Right atrium auricular region (tissue), 2 donors: ENCODE results near the gene PDIK1L. TPM values are rescaled to one million over a fixed set of nuclear protein-coding genes. Genes with fewer than 3 reads are reported as not detected.

ENCODE experiments used
- DNase-seq: peaks from one replicate; pipeline ENCODE4 v3.0.0-alpha.2; 2019; ENCODE audit warnings: low spot score
- H3K27ac ChIP-seq, 2 donors: fragments of 200-600 bp; sonication (generic); 1 replicate in 1 of 2; 2 replicates in 1 of 2; pipeline ENCODE4 v1.5.1; 2016 to 2019
- H3K27me3 ChIP-seq, 2 donors: fragments of 200-600 bp; sonication (generic); one replicate each; pipeline versions ENCODE4 v1.5.1 to v1.6.0; 2017 to 2019
- H3K36me3 ChIP-seq: fragments of 200-600 bp; sonication (generic); one replicate; pipeline ENCODE4 v1.5.1; 2016
- H3K4me1 ChIP-seq, 2 donors: fragments of 200-600 bp; sonication (generic); one replicate each; pipeline versions ENCODE4 v1.5.1 to v1.6.0; 2017 to 2019
- H3K4me3 ChIP-seq, 2 donors: fragments of 200-600 bp; sonication (generic); 1 replicate in 1 of 2; 2 replicates in 1 of 2; pipeline ENCODE4 v1.5.1; 2017 to 2019; ENCODE audit warnings: mild to moderate bottlenecking in 1 of 2, moderate library complexity in 1 of 2
- H3K9me3 ChIP-seq, 2 donors: fragments of 200-600 bp; sonication (generic); one replicate each; pipeline ENCODE4 v1.5.1; 2019
- CTCF ChIP-seq, 2 donors: fragments of 200-600 bp; sonication (generic); IDR thresholded peaks; one replicate each; pipeline ENCODE4 v1.5.1; 2019; ENCODE audit warnings: antibody characterized with exemption in 2 of 2
- total RNA-seq, 2 donors: library from RNA; depleted of rRNA; stranded (reverse); fragments of >200 nt; gene quantifications; one replicate each; pipeline ENCODE4 v1.1.0, GENCODE V29; 2016

The PDIK1L gene
- total RNA-seq, 2 donors from 2014 or later = 3.0 to 3.4 TPM

GRCh38 chr1:26126321-26127084, 14.9 kb downstream of the PDIK1L start:
- DNase-seq = no peak

GRCh38 chr1:26127235-26128163, 15.9 kb downstream of the PDIK1L start:
- Histone ChIP-seq H3K36me3 (no peaks in the 10 kb centered on the region), H3K9me3 (no peaks in the 10 kb centered on the region), H3K27ac (no peak overlapping the region), H3K4me1 (peaks cover 0 to 21% of the 10 kb centered on the region in 2 donors), H3K27me3 (no peaks in the 10 kb centered on the region), H3K4me3 (no peak overlapping the region)
- no peak for DNase-seq
- no peak for TF ChIP-seq CTCF (IDR thresholded peaks at IDR 0.05)

More at GRCh38 chr1:26126321-26127084, 14.9 kb downstream of the PDIK1L start:
- Histone ChIP-seq H3K4me3 (no peak overlapping the region), H3K4me1 (peaks cover 0 to 21% of the 10 kb centered on the region in 2 donors), H3K9me3 (no peaks in the 10 kb centered on the region), H3K27me3 (no peaks in the 10 kb centered on the region), H3K36me3 (no peaks in the 10 kb centered on the region), H3K27ac (peak overlapping the region in 1 of 2 donors; percentile 22)
- no peak for TF ChIP-seq CTCF (IDR thresholded peaks at IDR 0.05)

- H3K4me1 ChIP-seq = peaks cover 0 to 13% of the 10 kb centered on the region in 2 donors
- DNase-seq = no peak
- TF ChIP-seq CTCF (IDR thresholded peaks at IDR 0.05) = no peak
- H3K27ac ChIP-seq = no peak overlapping the region
- no peaks in the 10 kb centered on the region for H3K36me3 ChIP-seq
- H3K4me3 ChIP-seq = no peak overlapping the region
- H3K9me3 ChIP-seq = no peaks in the 10 kb centered on the region
- H3K27me3 ChIP-seq = no peaks in the 10 kb centered on the region
Measured at GRCh38 chr1:26129778-26130177, 18.2 kb downstream of the PDIK1L start.

- no peak overlapping the region for H3K27ac ChIP-seq
- no peaks in the 10 kb centered on the region for H3K9me3 ChIP-seq
- no peak for TF ChIP-seq CTCF (IDR thresholded peaks at IDR 0.05)
- DNase-seq = no peak
- H3K4me3 ChIP-seq = no peak overlapping the region
- H3K36me3 ChIP-seq = no peaks in the 10 kb centered on the region
- H3K27me3 ChIP-seq = no peaks in the 10 kb centered on the region
- H3K4me1 ChIP-seq = peaks cover 0 to 13% of the 10 kb centered on the region in 2 donors
Measured at GRCh38 chr1:26130695-26131094, 19.1 kb downstream of the PDIK1L start.

GRCh38 chr1:26132128-26132833, 20.7 kb downstream of the PDIK1L start:
- Histone ChIP-seq H3K4me1 (peaks cover 0 to 5% of the 10 kb centered on the region in 2 donors), H3K27me3 (no peaks in the 10 kb centered on the region), H3K36me3 (no peaks in the 10 kb centered on the region), H3K27ac (no peak overlapping the region), H3K4me3 (no peak overlapping the region), H3K9me3 (no peaks in the 10 kb centered on the region)
- DNase-seq = no peak
- TF ChIP-seq CTCF (IDR thresholded peaks at IDR 0.05) = no peak
